IPS-20b (cell line): ENCODE results near the gene CDC16.

ENCODE experiments used
- H3K27ac ChIP-seq: one replicate; pipeline ENCODE4 v1.5.1; 2013; ENCODE audit warnings: low read length
- H3K27me3 ChIP-seq: 2 replicates; pipeline ENCODE4 v1.6.1; 2013; ENCODE audit warnings: mild to moderate bottlenecking, low read length, inconsistent platforms; ENCODE audit not compliant: insufficient read depth
- H3K36me3 ChIP-seq: 2 replicates; pipeline ENCODE4 v1.6.1; 2013; ENCODE audit warnings: low read depth, mild to moderate bottlenecking, inconsistent platforms, low read length, moderate library complexity; ENCODE audit not compliant: insufficient read depth
- H3K4me1 ChIP-seq: 2 replicates; pipeline ENCODE4 v1.6.1; 2013; ENCODE audit warnings: mild to moderate bottlenecking, control low read depth, inconsistent platforms, low read length, moderate library complexity; ENCODE audit not compliant: insufficient read depth
- H3K4me3 ChIP-seq: 2 replicates; pipeline ENCODE4 v1.5.1; 2013; ENCODE audit warnings: mild to moderate bottlenecking, low read length, inconsistent platforms
- H3K9ac ChIP-seq: 2 replicates; pipeline ENCODE4 v1.6.1; 2013; ENCODE audit warnings: low read depth, mild to moderate bottlenecking, inconsistent platforms, low read length, moderate library complexity
- H3K9me3 ChIP-seq: 2 replicates; pipeline ENCODE4 v1.6.1; 2013; ENCODE audit warnings: mild to moderate bottlenecking, low read depth, low read length, inconsistent platforms; ENCODE audit not compliant: insufficient read depth

CDC16 gene

DNA sequence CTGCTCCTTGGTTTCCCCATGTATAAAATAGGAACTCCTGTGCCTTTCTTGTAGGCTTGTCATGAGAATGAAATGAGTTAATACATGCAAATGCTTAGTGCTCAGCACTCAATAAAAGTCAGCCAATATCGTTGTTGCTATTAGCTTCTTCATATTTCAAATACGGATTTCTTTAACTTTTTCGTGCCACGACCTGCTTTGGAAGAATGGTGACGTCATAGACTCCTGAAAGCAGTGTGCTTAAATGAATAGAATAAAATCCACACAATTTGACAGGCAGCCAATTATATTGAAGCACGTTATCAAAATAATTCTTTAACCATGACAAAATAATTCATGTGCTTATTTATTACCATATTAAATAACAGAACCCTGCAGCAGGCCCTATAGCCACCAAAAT, 26.6 kb upstream of the CDC16 start:
- H3K27me3 ChIP-seq, result no peaks in the 10 kb centered on the region
- no peak overlapping the region for H3K27ac ChIP-seq
- no peak overlapping the region for H3K4me3 ChIP-seq
- H3K9ac ChIP-seq, result no peak overlapping the region
- peaks cover 19% of the 10 kb centered on the region for H3K9me3 ChIP-seq
- no peaks in the 10 kb centered on the region for H3K4me1 ChIP-seq
- no peaks in the 10 kb centered on the region for H3K36me3 ChIP-seq

DNA sequence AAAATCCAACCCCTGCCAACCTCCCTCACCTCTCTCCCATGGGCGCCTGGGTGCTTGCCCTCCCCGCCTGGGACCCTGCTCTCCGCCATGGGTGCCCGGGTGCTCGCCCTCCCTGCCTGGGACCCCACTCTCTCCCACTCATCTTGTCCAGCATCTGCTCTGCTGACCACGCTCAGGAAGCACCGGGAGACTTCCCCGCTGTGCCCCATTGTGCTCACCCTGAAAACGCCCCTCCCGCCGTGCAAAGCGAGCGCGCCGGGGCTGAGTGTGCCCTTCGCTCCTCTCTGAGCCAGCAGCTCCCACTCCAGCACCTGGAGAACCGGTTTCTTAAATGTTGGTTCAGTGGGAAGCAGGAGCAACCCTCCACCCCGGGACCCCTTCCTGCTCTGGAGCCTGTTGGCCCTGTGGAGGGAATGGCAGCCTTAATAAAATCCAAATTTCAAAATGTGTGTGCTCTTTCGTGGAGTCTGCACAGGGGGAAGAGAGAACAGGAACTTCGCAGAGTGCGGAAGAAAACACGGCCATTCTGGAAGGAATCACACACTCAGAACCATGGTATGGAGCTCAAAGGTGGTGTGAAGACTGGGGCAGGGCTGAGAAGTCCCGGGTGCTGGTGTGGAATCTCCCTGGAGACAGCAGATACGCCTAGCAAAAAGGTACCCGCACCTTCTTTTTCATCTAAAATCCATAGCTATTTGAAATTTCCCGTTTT, 23.1 kb upstream of the CDC16 start:
- Histone ChIP-seq H3K4me3 (no peak overlapping the region), H3K9me3 (peaks cover 16% of the 10 kb centered on the region), H3K9ac (no peak overlapping the region), H3K27me3 (no peaks in the 10 kb centered on the region), H3K36me3 (no peaks in the 10 kb centered on the region), H3K4me1 (no peaks in the 10 kb centered on the region), H3K27ac (no peak overlapping the region)

- Histone ChIP-seq H3K27ac (no peak overlapping the region), H3K36me3 (no peaks in the 10 kb centered on the region), H3K9me3 (peaks cover 10% of the 10 kb centered on the region), H3K27me3 (no peaks in the 10 kb centered on the region), H3K9ac (no peak overlapping the region), H3K4me3 (no peak overlapping the region), H3K4me1 (no peaks in the 10 kb centered on the region)
Measured at GRCh38 chr13:114212158-114212495, 22.6 kb upstream of the CDC16 start.

GRCh38 chr13:114213980-114214379, 20.7 kb upstream of the CDC16 start:
- no peak overlapping the region for H3K4me3 ChIP-seq
- no peak overlapping the region for H3K9ac ChIP-seq
- H3K4me1 ChIP-seq, result no peaks in the 10 kb centered on the region
- H3K27me3 ChIP-seq, result no peaks in the 10 kb centered on the region
- H3K27ac ChIP-seq, result no peak overlapping the region
- H3K9me3 ChIP-seq, result no peaks in the 10 kb centered on the region
- H3K36me3 ChIP-seq, result no peaks in the 10 kb centered on the region

- Histone ChIP-seq H3K9me3 (no peaks in the 10 kb centered on the region), H3K27me3 (no peaks in the 10 kb centered on the region), H3K36me3 (no peaks in the 10 kb centered on the region), H3K4me3 (no peak overlapping the region), H3K27ac (no peak overlapping the region), H3K9ac (no peak overlapping the region), H3K4me1 (no peaks in the 10 kb centered on the region)
Measured at GRCh38 chr13:114219392-114219791, 15.3 kb upstream of the CDC16 start.

DNA sequence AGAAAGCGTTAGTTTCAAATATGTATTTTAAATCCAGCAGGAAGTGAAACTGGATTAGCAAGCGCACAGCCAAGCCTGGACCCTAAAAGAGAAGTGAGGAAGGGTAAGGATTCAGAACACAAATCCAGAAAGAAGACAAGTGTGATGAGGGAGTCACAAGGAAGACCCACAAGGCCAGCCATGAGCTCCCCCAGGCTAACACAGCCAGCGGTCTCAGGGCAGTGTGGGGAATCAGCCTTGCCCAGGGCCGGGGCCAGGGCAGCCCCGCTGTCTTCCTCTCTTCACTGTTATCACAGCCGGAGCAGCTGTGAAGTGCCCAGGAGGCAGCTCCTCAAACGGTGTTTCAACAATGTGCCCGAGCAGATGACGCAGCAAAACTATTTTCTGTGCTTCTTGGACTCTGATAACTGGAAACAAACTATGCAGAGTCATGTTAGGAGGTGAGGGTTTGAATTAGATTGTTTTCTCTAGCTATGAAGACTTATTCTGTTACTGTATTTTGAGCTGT, 12.2 kb upstream of the CDC16 start:
- Histone ChIP-seq H3K9me3 (no peaks in the 10 kb centered on the region), H3K27ac (no peak overlapping the region), H3K4me1 (peaks cover 6% of the 10 kb centered on the region; the same call in 1 of the 2 replicates), H3K9ac (no peak overlapping the region), H3K4me3 (no peak overlapping the region), H3K27me3 (no peaks in the 10 kb centered on the region), H3K36me3 (no peaks in the 10 kb centered on the region)

DNA sequence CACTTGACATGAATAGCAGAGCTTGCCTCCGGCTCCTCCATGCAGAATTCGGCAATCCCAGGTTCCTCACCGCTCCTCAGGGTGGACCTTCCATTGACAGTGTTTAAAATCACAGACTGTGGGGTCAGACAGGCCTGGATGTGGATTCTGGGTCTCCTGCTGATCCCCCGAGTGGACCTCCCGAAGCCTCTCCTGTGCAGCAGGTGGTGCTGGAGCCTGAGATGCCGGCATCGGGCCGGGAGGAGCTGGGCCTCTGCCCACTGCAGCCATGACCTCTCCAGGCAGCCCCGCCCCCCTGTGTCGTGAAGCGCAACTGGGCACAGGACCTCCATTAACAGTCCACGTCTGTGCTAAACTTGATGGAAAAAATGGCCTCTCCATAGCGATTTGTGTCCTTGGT, 10.5 kb upstream of the CDC16 start:
- H3K27me3 ChIP-seq, result no peaks in the 10 kb centered on the region
- no peak overlapping the region for H3K4me3 ChIP-seq
- no peaks in the 10 kb centered on the region for H3K9me3 ChIP-seq
- no peak overlapping the region for H3K27ac ChIP-seq
- no peak overlapping the region for H3K9ac ChIP-seq
- H3K36me3 ChIP-seq, result no peaks in the 10 kb centered on the region
- peaks cover 22% of the 10 kb centered on the region for H3K4me1 ChIP-seq

DNA sequence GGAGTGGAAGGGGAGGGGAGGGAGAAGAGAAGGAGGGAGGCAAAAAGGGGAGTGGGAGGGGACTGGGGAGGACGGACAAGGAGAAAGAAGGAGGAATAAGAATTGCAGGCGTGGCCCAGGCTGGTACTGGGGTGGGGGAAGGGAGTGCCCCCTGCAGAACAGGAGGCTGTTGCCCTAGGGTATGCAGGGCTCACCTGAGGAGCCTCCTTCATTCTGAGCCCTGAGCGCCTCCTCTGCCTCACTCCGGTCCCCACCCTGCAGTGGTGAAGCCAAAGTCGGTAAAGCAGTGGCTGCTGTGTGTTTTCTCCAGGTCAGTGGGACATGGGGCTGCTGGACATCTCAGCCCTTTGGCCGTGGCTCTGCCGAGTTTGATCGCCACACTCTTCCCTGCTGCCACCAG, 9.1 kb upstream of the CDC16 start:
- H3K9me3 ChIP-seq, result no peaks in the 10 kb centered on the region
- H3K36me3 ChIP-seq, result no peaks in the 10 kb centered on the region
- no peak overlapping the region for H3K4me3 ChIP-seq
- no peaks in the 10 kb centered on the region for H3K27me3 ChIP-seq
- H3K9ac ChIP-seq, result no peak overlapping the region
- H3K4me1 ChIP-seq, result peaks cover 35% of the 10 kb centered on the region
- H3K27ac ChIP-seq, result no peak overlapping the region

DNA sequence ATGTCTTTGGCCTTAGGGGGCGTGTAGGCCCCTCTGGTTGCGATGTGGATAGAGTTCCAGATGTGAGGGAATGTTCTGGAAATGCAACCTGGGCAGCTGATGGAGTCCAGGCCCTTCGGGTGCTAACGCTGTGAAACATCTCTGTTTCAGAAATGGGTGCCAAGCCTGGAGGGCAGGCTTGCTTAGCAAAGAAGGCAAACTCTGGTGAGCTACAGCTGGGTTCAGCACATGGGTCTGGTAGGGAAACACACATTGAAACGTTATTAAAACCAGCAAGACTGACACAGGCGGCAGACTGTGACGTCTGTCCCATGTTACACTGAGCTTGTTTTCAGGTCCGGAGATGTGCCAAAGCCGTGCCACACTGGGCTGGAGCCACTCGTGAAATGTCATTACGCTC, 8.6 kb upstream of the CDC16 start:
- H3K9ac ChIP-seq, result no peak overlapping the region
- no peak overlapping the region for H3K4me3 ChIP-seq
- H3K27me3 ChIP-seq, result no peaks in the 10 kb centered on the region
- H3K4me1 ChIP-seq, result peaks cover 38% of the 10 kb centered on the region
- H3K27ac ChIP-seq, result no peak overlapping the region
- H3K36me3 ChIP-seq, result no peaks in the 10 kb centered on the region
- H3K9me3 ChIP-seq, result no peaks in the 10 kb centered on the region

DNA sequence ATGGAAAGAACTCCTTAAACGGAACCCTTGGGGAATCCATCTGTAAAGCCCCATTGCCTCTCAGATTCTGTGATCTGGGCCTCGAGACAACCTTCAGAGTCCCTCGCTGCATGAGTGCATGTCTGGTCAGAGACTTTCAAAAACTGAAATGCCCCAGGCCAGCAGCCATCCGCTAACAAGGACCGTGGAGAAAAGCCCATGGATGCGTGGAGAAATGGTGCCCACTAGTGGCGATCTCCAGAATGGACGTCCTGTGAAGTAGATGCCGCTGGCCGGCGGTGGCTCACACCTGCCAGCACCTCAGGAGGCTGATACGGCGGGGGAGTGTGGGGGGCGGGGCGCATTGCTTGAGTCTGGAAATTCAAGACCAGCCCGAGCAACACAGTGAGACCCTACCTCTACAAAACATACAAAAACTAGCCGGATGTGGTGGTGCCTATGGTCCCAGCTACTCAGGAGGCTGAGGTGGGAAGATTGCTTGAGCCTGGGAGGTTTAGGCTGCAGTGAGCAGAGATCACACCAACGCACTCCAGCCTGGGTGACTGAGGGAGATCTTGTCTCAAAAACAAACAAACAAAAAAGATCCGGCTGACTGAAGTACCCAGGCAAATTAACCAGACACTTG, 7.9 kb upstream of the CDC16 start:
- H3K9ac ChIP-seq, result no peak overlapping the region
- H3K4me1 ChIP-seq, result peaks cover 38% of the 10 kb centered on the region
- H3K9me3 ChIP-seq, result no peaks in the 10 kb centered on the region
- no peak overlapping the region for H3K27ac ChIP-seq
- H3K4me3 ChIP-seq, result no peak overlapping the region
- H3K27me3 ChIP-seq, result no peaks in the 10 kb centered on the region
- no peaks in the 10 kb centered on the region for H3K36me3 ChIP-seq

- Histone ChIP-seq H3K9ac (no peak overlapping the region), H3K27ac (peak overlapping the region; percentile 39), H3K36me3 (no peaks in the 10 kb centered on the region), H3K4me1 (peaks cover 45% of the 10 kb centered on the region), H3K4me3 (no peak overlapping the region), H3K9me3 (no peaks in the 10 kb centered on the region), H3K27me3 (no peaks in the 10 kb centered on the region)
Measured at GRCh38 chr13:114227528-114227927, 7.2 kb upstream of the CDC16 start.

DNA sequence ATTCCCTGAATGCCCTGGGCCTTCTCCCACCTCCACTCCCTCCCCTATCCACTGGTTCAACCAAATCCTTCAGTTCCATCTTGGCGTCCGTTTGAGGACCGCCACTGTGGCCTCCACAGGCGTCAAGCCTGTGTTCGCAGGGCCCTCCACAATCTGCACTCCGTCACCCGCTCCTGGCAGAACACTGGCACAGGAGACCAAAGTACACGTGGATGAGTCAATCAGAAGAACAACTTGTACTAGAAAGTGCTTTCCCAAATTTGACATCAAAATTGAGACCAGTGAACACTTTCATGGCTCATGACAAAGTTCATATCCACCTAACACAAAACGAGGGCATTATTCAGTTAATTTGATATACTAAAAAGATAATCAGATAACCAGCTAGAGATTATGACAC, 6.5 kb upstream of the CDC16 start:
- Histone ChIP-seq H3K9ac (peak overlapping the region; percentile 42; the same call in 1 of the 2 replicates), H3K4me3 (no peak overlapping the region), H3K9me3 (no peaks in the 10 kb centered on the region), H3K36me3 (no peaks in the 10 kb centered on the region), H3K4me1 (peaks cover 48% of the 10 kb centered on the region), H3K27ac (no peak overlapping the region), H3K27me3 (no peaks in the 10 kb centered on the region)
